Astrocyte (in vitro differentiated cells and primary cell): ENCODE measurements around the gene SELENOS. TPM values are rescaled to one million over a fixed set of nuclear protein-coding genes. Genes with fewer than 3 reads are reported as not detected.

ENCODE experiments used
- DNase-seq: peaks from one replicate; pipeline ENCODE4 v3.0.0-alpha.2; 2010; ENCODE audit warnings: low read depth
- FAIRE-seq: peaks from 2 replicates; lab custom pipeline; 2011; peaks lifted over from hg19 to GRCh38; lab: Jason Lieb, UNC
- H2AFZ ChIP-seq: 2 replicates; pipeline ENCODE4 v1.6.0; 2012; ENCODE audit warnings: low read depth, low read length, inconsistent platforms
- H3K27ac ChIP-seq: 2 replicates; pipeline ENCODE4 v1.5.1; 2011; ENCODE audit warnings: low read depth, low read length, inconsistent platforms
- H3K27me3 ChIP-seq: 2 replicates; pipeline ENCODE4 v1.6.0; 2011; ENCODE audit warnings: low read length, inconsistent platforms; ENCODE audit not compliant: insufficient read depth
- H3K36me3 ChIP-seq: 2 replicates; pipeline ENCODE4 v1.5.1; 2011; ENCODE audit warnings: low read length, inconsistent platforms; ENCODE audit not compliant: insufficient read depth
- H3K4me1 ChIP-seq: 2 replicates; pipeline ENCODE4 v1.5.1; 2011; ENCODE audit warnings: low read length, inconsistent platforms; ENCODE audit not compliant: insufficient read depth
- H3K4me2 ChIP-seq: 2 replicates; pipeline ENCODE4 v1.6.0; 2012; ENCODE audit warnings: low read length, inconsistent platforms
- H3K4me3 ChIP-seq: 2 replicates; pipeline ENCODE4 v1.5.1; 2011; ENCODE audit warnings: low read depth, mild to moderate bottlenecking, low read length, inconsistent platforms; ENCODE audit not compliant: insufficient read depth
- H3K79me2 ChIP-seq: 2 replicates; pipeline ENCODE4 v1.6.0; 2012; ENCODE audit warnings: mild to moderate bottlenecking, low read length, inconsistent platforms; ENCODE audit not compliant: insufficient read depth
- H3K9ac ChIP-seq: 2 replicates; pipeline ENCODE4 v1.6.0; 2012; ENCODE audit warnings: mild to moderate bottlenecking, low read length, inconsistent platforms
- H3K9me3 ChIP-seq: 2 replicates; pipeline ENCODE4 v1.5.1; 2012; ENCODE audit warnings: low read depth, mild to moderate bottlenecking, low read length, inconsistent platforms; ENCODE audit not compliant: insufficient read depth
- H4K20me1 ChIP-seq: 2 replicates; pipeline ENCODE4 v1.6.0; 2012; ENCODE audit warnings: low read length, inconsistent platforms; ENCODE audit not compliant: insufficient read depth
- H3K27ac Mint-ChIP-seq: one replicate; pipeline ENCODE4 v1.8.0; 2021; ENCODE audit warnings: mild to moderate bottlenecking, mixed read lengths; ENCODE audit not compliant: unreplicated experiment
- H3K27me3 Mint-ChIP-seq: one replicate; pipeline ENCODE4 v1.8.0; 2021; ENCODE audit warnings: low read depth, mixed read lengths; ENCODE audit not compliant: unreplicated experiment
- H3K36me3 Mint-ChIP-seq: one replicate; pipeline ENCODE4 v1.8.0; 2021; ENCODE audit warnings: low read depth, mixed read lengths; ENCODE audit not compliant: unreplicated experiment
- H3K4me1 Mint-ChIP-seq: one replicate; pipeline ENCODE4 v1.8.0; 2021; ENCODE audit warnings: low read depth, mixed read lengths; ENCODE audit not compliant: unreplicated experiment
- H3K4me3 Mint-ChIP-seq: one replicate; pipeline ENCODE4 v1.8.0; 2021; ENCODE audit warnings: mild to moderate bottlenecking, moderate library complexity, mixed read lengths; ENCODE audit not compliant: unreplicated experiment
- H3K9me3 Mint-ChIP-seq: one replicate; pipeline ENCODE4 v1.8.0; 2021; ENCODE audit warnings: mild to moderate bottlenecking, mixed read lengths; ENCODE audit not compliant: unreplicated experiment
- EZH2 ChIP-seq: IDR thresholded peaks from 2 replicates; pipeline ENCODE4 v1.6.1; 2012; ENCODE audit warnings: mild to moderate bottlenecking, low read length, inconsistent platforms; ENCODE audit not compliant: insufficient read depth
- total RNA-seq: library from RNA; stranded (reverse); gene quantifications from 2 replicates; pipeline ENCODE4 v1.2.1, GENCODE V29; 2021
- TF ChIP-seq, protein P1 (sequence below): IDR thresholded peaks from 2 replicates; pipeline ENCODE4 v1.5.1; 2011; ENCODE audit warnings: low read depth, mild to moderate bottlenecking, inconsistent platforms, low read length, moderate library complexity; ENCODE audit not compliant: insufficient read depth

SELENOS gene
- total RNA-seq, 1 donor from 2014 or later = 71.2 TPM

GRCh38 chr15:101272584-101272983 is 4.7 kb downstream of the SELENOS start:
- Histone ChIP-seq H3K4me3 (no peak overlapping the region), H3K79me2 (peaks cover 32% of the 10 kb centered on the region), H3K27ac (no peak overlapping the region), H2AFZ (no peak overlapping the region), H3K4me2 (no peak overlapping the region), H3K9me3 (no peaks in the 10 kb centered on the region), H4K20me1 (peaks cover 61% of the 10 kb centered on the region), H3K36me3 (peaks cover 58% of the 10 kb centered on the region), H3K4me1 (peaks cover 15% of the 10 kb centered on the region), H3K27me3 (no peaks in the 10 kb centered on the region), H3K9ac (no peak overlapping the region)
- peaks cover 6% of the 10 kb centered on the region for H3K4me1 Mint-ChIP-seq
- H3K27me3 Mint-ChIP-seq = no peaks in the 10 kb centered on the region
- no peak for DNase-seq
- no peaks in the 10 kb centered on the region for H3K9me3 Mint-ChIP-seq
- H3K36me3 Mint-ChIP-seq = peaks cover 22% of the 10 kb centered on the region
- no peak overlapping the region for H3K27ac Mint-ChIP-seq
- TF ChIP-seq, protein P1, sequence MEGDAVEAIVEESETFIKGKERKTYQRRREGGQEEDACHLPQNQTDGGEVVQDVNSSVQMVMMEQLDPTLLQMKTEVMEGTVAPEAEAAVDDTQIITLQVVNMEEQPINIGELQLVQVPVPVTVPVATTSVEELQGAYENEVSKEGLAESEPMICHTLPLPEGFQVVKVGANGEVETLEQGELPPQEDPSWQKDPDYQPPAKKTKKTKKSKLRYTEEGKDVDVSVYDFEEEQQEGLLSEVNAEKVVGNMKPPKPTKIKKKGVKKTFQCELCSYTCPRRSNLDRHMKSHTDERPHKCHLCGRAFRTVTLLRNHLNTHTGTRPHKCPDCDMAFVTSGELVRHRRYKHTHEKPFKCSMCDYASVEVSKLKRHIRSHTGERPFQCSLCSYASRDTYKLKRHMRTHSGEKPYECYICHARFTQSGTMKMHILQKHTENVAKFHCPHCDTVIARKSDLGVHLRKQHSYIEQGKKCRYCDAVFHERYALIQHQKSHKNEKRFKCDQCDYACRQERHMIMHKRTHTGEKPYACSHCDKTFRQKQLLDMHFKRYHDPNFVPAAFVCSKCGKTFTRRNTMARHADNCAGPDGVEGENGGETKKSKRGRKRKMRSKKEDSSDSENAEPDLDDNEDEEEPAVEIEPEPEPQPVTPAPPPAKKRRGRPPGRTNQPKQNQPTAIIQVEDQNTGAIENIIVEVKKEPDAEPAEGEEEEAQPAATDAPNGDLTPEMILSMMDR = no peak
- no peak for TF ChIP-seq EZH2
- FAIRE-seq = no peak
- H3K4me3 Mint-ChIP-seq = no peak overlapping the region

GRCh38 chr15:101269479-101270223 is 7.6 kb downstream of the SELENOS start:
- no peaks in the 10 kb centered on the region for H3K9me3 Mint-ChIP-seq
- no peaks in the 10 kb centered on the region for H3K27me3 ChIP-seq
- FAIRE-seq (no peak), DNase-seq (no peak)
- peaks cover 7% of the 10 kb centered on the region for H3K79me2 ChIP-seq
- no peak overlapping the region for H3K27ac ChIP-seq
- H3K27ac Mint-ChIP-seq = no peak overlapping the region
- peaks cover 29% of the 10 kb centered on the region for H3K4me1 ChIP-seq
- H4K20me1 ChIP-seq = peaks cover 39% of the 10 kb centered on the region
- TF ChIP-seq EZH2 = no peak
- TF ChIP-seq, protein P1 = no peak
- no peak overlapping the region for H3K9ac ChIP-seq
- H3K4me3 Mint-ChIP-seq = no peak overlapping the region
- no peaks in the 10 kb centered on the region for H3K27me3 Mint-ChIP-seq
- H3K9me3 ChIP-seq = no peaks in the 10 kb centered on the region
- peaks cover 29% of the 10 kb centered on the region for H3K36me3 Mint-ChIP-seq
- peaks cover 49% of the 10 kb centered on the region for H3K36me3 ChIP-seq
- no peak overlapping the region for H3K4me2 ChIP-seq
- no peaks in the 10 kb centered on the region for H3K4me1 Mint-ChIP-seq
- H3K4me3 ChIP-seq = no peak overlapping the region
- no peak overlapping the region for H2AFZ ChIP-seq
